RWPE2 (cell line): Measurements from ENCODE around the gene RHBDL3.

ENCODE experiments used
- ATAC-seq: fragments of 200-7000 bp; cut with Tn5 transposase; 3 replicates; pipeline ENCODE4 v1.9.1; 2021; ENCODE audit warnings: low read depth
- DNase-seq: peaks from one replicate; pipeline ENCODE4 v3.0.0-alpha.2; 2020; ENCODE audit warnings: low spot score
- H3K27ac ChIP-seq: fragments of 450-650 bp; 2 replicates; pipeline ENCODE4 v1.5.1; 2017; ENCODE audit warnings: mild to moderate bottlenecking; ENCODE audit not compliant: poor library complexity, severe bottlenecking
- H3K27me3 ChIP-seq: fragments of 250-450 bp; sonication (Bioruptor Pico); 2 replicates; pipeline ENCODE4 v1.5.1; 2021; ENCODE audit warnings: mild to moderate bottlenecking, moderate library complexity; ENCODE audit not compliant: insufficient read depth, poor library complexity, severe bottlenecking
- H3K36me3 ChIP-seq: fragments of 250-450 bp; sonication (Bioruptor Pico); 2 replicates; pipeline ENCODE4 v1.5.1; 2020; ENCODE audit warnings: low read depth, mild to moderate bottlenecking, moderate library complexity
- H3K4me1 ChIP-seq: fragments of 250-450 bp; sonication (Bioruptor Pico); 2 replicates; pipeline ENCODE4 v1.5.1; 2021; ENCODE audit warnings: mild to moderate bottlenecking, moderate library complexity; ENCODE audit not compliant: insufficient read depth, poor library complexity, severe bottlenecking
- H3K4me3 ChIP-seq: fragments of 250-450 bp; sonication (Bioruptor Pico); 2 replicates; pipeline ENCODE4 v1.5.1; 2021; ENCODE audit warnings: mild to moderate bottlenecking, moderate library complexity; ENCODE audit not compliant: severe bottlenecking
- H3K9me3 ChIP-seq: fragments of 250-450 bp; sonication (Bioruptor Pico); 2 replicates; pipeline ENCODE4 v1.5.1; 2021; ENCODE audit warnings: mild to moderate bottlenecking, moderate library complexity; ENCODE audit not compliant: severe bottlenecking
- TF ChIP-seq, protein P1 (sequence below): fragments of 450-650 bp; IDR thresholded peaks from one replicate; pipeline ENCODE4 v1.5.1; 2017; ENCODE audit warnings: mild to moderate bottlenecking, moderate library complexity; ENCODE audit not compliant: poor library complexity, severe bottlenecking

The RHBDL3 gene

DNA sequence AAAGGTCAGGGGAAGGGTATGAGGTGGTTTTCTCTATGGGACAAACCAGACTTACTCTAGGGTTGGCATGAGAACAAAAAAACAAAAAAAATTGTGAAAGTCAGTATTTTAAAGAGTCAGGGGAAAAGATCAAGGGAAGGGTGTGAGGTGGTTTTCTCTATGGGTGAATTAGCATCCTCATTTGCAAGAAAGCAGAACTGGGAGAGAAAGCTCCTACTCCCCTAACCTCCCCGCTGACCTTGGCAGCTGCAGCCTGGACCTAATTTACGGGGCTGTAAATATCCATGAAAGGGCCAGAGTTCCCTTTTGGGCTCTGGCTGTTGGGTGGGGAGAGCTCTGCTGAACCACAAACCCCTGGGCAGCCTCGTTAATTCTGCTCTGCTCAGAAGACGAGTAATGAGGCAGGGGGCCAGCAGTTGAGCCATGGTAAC lies 10.6 kb downstream of the RHBDL3 start:
- no peaks in the 10 kb centered on the region for H3K4me1 ChIP-seq
- no peak for DNase-seq
- ATAC-seq, result no peak
- H3K36me3 ChIP-seq, result no peaks in the 10 kb centered on the region
- H3K9me3 ChIP-seq, result no peaks in the 10 kb centered on the region
- no peak overlapping the region for H3K27ac ChIP-seq
- H3K27me3 ChIP-seq, result no peaks in the 10 kb centered on the region
- no peak overlapping the region for H3K4me3 ChIP-seq
- TF ChIP-seq, protein P1, sequence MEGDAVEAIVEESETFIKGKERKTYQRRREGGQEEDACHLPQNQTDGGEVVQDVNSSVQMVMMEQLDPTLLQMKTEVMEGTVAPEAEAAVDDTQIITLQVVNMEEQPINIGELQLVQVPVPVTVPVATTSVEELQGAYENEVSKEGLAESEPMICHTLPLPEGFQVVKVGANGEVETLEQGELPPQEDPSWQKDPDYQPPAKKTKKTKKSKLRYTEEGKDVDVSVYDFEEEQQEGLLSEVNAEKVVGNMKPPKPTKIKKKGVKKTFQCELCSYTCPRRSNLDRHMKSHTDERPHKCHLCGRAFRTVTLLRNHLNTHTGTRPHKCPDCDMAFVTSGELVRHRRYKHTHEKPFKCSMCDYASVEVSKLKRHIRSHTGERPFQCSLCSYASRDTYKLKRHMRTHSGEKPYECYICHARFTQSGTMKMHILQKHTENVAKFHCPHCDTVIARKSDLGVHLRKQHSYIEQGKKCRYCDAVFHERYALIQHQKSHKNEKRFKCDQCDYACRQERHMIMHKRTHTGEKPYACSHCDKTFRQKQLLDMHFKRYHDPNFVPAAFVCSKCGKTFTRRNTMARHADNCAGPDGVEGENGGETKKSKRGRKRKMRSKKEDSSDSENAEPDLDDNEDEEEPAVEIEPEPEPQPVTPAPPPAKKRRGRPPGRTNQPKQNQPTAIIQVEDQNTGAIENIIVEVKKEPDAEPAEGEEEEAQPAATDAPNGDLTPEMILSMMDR, result no peak

DNA sequence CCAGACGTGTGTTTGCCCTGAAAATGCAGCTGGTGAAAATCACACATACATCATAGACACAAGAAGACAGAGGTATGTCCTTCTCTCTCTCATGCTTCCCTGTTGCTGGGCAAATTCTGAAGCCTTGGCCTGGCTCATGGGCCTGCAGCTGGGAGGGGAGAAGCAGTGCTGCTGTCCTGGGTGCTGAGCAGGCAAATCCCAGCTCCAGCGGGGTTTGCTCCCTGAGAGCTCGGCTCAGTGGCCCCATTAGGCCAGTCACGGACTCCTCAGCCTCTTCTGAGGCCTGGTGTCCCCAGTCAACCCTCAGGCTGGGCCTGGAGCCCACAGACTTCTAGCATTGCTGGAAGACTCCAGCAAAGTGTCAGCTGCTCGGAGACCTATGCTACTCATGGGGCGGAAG lies 11.7 kb downstream of the RHBDL3 start:
- no peaks in the 10 kb centered on the region for H3K4me1 ChIP-seq
- ATAC-seq (0 out of 3 replicates have a peak, but pooled peaks have one; percentile 26), DNase-seq (no peak)

DNA sequence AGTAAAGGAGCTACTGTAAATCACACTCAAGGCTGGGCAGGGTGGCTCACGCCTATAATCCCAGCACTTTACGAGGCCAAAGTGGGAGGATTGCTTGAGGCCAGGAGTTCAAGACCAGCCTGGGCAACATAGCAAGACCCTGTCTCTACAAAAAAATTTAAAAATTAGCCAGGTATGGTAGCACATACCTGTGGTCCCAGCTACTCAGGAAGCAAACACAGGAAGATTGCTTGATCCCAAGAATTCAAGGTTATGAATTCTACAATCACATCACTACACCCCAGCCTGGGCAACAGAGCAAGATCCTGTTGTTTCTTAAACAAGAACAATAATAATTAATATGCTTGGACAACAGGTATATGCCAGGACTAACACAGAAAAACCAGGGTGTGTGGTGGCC lies 13.2 kb downstream of the RHBDL3 start:
- no peaks in the 10 kb centered on the region for H3K27me3 ChIP-seq
- no peaks in the 10 kb centered on the region for H3K9me3 ChIP-seq
- no peak for ATAC-seq
- no peaks in the 10 kb centered on the region for H3K36me3 ChIP-seq
- TF ChIP-seq, protein P1, result no peak
- H3K4me1 ChIP-seq, result no peaks in the 10 kb centered on the region
- H3K4me3 ChIP-seq, result no peak overlapping the region
- no peak overlapping the region for H3K27ac ChIP-seq
- no peak for DNase-seq

More for the DNA sequence above, 11.7 kb downstream of the RHBDL3 start:
- Histone ChIP-seq H3K27me3 (no peaks in the 10 kb centered on the region), H3K27ac (no peak overlapping the region), H3K4me3 (no peak overlapping the region), H3K9me3 (no peaks in the 10 kb centered on the region), H3K36me3 (no peaks in the 10 kb centered on the region)
- TF ChIP-seq, protein P1, result no peak

DNA sequence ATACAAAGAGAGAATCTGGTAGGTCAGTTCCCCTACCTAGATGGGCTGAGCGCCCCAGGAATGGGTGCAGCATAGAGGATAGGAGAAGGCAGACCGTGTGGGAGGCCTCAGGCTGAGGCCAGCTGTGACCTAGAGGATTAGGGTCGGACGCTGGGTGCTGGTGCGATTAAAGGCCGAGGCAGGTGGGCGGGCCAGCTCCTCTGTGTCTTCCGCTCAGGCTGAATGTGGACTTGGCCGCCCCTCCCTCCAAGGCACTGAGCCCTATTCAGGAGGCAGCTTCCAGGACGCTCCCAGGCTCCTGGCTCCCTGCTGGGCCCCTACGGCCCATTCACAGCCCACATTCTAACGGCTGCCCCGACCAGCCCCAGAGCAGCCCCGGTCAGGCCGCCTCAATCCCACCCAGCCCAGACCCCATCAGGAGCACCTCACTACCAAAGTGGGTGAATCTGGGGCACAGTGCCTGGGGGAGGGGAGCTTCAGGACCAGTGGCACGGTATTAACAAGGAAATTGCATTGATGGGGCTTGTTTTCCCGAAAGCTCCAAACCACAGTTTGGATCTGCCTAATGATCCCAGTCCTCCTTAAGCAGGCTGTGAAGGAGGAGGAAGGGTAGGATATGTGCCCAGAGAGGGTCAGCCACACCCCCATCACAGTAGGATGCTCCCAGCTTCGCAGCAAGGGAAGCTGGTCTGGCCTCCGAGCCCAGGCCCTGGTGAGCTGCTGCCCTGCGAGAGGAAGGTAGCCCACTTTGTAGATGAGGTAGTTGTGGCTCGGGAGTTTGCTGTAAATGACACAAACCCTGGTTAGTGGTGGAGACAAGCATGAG lies 14.5 kb downstream of the RHBDL3 start:
- H3K27me3 ChIP-seq, result no peaks in the 10 kb centered on the region
- H3K36me3 ChIP-seq, result no peaks in the 10 kb centered on the region
- no peak for ATAC-seq
- H3K4me1 ChIP-seq, result no peaks in the 10 kb centered on the region
- DNase-seq, result no peak
- TF ChIP-seq, protein P1, result no peak
- no peak overlapping the region for H3K27ac ChIP-seq
- H3K9me3 ChIP-seq, result no peaks in the 10 kb centered on the region
- no peak overlapping the region for H3K4me3 ChIP-seq

DNA sequence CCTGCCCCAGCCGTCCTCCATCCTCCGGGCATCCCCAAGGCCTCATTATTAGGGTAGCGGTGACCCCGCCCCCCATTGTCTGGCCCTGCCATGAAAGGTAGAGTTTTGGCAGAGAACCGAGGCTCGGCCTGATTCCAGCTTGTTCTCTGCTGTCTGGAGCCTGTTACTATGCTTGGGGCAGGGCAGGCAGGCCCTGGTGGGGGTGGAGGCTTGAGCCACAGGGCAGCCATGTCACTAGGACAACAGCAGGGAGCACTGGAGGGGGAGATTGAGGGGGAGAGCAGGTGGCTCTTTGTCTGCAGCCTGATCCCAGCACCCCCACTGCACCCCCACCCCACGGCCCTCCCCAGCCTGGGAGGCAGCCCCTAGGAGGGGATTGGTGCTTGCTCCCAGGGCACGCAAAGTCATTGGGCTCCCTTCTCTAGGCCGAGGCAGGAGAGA lies 15.4 kb downstream of the RHBDL3 start:
- H3K27ac ChIP-seq, result no peak overlapping the region
- TF ChIP-seq, protein P1, result no peak
- ATAC-seq, result peak; percentile 58
- H3K9me3 ChIP-seq, result no peaks in the 10 kb centered on the region
- H3K36me3 ChIP-seq, result no peaks in the 10 kb centered on the region
- H3K4me3 ChIP-seq, result no peak overlapping the region
- no peak for DNase-seq
- H3K4me1 ChIP-seq, result no peaks in the 10 kb centered on the region
- H3K27me3 ChIP-seq, result no peaks in the 10 kb centered on the region
